Panc1 (cell line): ENCODE results near the gene GAS7.

ENCODE experiments used
- POLR2AphosphoS5 ChIP-seq: IDR thresholded peaks from 2 replicates; pipeline ENCODE4 v1.6.1; 2012; ENCODE audit warnings: mild to moderate bottlenecking, low read depth, low read length, moderate library complexity
- TF ChIP-seq, protein P1 (sequence below): fragments of 450-650 bp; IDR thresholded peaks from 2 replicates; pipeline ENCODE4 v1.5.1; 2017; ENCODE audit warnings: mild to moderate bottlenecking
- TF ChIP-seq, protein P2 (sequence below), 2 experiments: IDR thresholded peaks; 2 replicates each; pipeline ENCODE4 v1.6.1; 2011 to 2012; ENCODE audit warnings: low read depth in 2 of 2, control low read depth in 1 of 2, low read length in 1 of 2, mild to moderate bottlenecking in 1 of 2, moderate library complexity in 1 of 2; ENCODE audit not compliant: insufficient read depth in 1 of 2

DNA sequence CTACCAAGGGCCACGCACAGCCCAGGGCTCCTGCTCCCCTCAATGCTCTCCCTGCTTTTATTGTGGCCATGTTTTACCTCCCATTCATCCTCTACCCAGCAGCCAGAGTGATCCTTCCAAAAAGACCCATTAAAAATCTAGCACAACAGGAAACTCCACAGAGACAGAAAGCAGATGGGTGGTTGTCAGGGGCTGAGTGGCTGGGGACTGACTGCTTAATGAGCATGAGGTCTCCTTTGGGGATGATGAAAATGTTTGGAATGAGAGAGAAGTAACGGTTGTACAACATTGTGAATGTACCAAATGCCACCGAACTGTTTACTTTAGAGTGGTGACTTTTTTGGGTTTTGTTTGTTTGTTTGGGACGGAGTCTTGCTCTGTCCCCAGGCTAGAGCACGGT is 107.4 kb downstream of the GAS7 start:
- TF ChIP-seq, protein P1, sequence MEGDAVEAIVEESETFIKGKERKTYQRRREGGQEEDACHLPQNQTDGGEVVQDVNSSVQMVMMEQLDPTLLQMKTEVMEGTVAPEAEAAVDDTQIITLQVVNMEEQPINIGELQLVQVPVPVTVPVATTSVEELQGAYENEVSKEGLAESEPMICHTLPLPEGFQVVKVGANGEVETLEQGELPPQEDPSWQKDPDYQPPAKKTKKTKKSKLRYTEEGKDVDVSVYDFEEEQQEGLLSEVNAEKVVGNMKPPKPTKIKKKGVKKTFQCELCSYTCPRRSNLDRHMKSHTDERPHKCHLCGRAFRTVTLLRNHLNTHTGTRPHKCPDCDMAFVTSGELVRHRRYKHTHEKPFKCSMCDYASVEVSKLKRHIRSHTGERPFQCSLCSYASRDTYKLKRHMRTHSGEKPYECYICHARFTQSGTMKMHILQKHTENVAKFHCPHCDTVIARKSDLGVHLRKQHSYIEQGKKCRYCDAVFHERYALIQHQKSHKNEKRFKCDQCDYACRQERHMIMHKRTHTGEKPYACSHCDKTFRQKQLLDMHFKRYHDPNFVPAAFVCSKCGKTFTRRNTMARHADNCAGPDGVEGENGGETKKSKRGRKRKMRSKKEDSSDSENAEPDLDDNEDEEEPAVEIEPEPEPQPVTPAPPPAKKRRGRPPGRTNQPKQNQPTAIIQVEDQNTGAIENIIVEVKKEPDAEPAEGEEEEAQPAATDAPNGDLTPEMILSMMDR, result no peak
- no peak for TF ChIP-seq POLR2AphosphoS5
- TF ChIP-seq, protein P2, sequence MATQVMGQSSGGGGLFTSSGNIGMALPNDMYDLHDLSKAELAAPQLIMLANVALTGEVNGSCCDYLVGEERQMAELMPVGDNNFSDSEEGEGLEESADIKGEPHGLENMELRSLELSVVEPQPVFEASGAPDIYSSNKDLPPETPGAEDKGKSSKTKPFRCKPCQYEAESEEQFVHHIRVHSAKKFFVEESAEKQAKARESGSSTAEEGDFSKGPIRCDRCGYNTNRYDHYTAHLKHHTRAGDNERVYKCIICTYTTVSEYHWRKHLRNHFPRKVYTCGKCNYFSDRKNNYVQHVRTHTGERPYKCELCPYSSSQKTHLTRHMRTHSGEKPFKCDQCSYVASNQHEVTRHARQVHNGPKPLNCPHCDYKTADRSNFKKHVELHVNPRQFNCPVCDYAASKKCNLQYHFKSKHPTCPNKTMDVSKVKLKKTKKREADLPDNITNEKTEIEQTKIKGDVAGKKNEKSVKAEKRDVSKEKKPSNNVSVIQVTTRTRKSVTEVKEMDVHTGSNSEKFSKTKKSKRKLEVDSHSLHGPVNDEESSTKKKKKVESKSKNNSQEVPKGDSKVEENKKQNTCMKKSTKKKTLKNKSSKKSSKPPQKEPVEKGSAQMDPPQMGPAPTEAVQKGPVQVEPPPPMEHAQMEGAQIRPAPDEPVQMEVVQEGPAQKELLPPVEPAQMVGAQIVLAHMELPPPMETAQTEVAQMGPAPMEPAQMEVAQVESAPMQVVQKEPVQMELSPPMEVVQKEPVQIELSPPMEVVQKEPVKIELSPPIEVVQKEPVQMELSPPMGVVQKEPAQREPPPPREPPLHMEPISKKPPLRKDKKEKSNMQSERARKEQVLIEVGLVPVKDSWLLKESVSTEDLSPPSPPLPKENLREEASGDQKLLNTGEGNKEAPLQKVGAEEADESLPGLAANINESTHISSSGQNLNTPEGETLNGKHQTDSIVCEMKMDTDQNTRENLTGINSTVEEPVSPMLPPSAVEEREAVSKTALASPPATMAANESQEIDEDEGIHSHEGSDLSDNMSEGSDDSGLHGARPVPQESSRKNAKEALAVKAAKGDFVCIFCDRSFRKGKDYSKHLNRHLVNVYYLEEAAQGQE (IDR thresholded peaks at IDR 0.05; ENCODE audit: insufficient read depth in 1 of 2, low read depth in 2 of 2, low read length in 1 of 2), result no peak
